Stimulated activated naive B cell treated with anti-CD40 and anti-IgM and Interleukin-4, amounts not matched to agents 10 μg/mL and 1 μg/mL and 100 μg/mL, for 72 hours (primary cell): Measurements from ENCODE around the gene DYRK2.

Source experiments
- ATAC-seq, 2 donors: fragments of 150-1000 bp; cut with Tn5 transposase; replicated peaks; 2 replicates each; pipeline ENCODE4 v1.10.0; 2021; ENCODE audit warnings: moderate library complexity in 1 of 2
- DNase-seq: peaks from one replicate; pipeline ENCODE4 v3.0.0; 2021
- H3K27ac Mint-ChIP-seq: one replicate; pipeline ENCODE4 v1.8.0; 2022; ENCODE audit warnings: mild to moderate bottlenecking, mixed read lengths
- H3K27me3 Mint-ChIP-seq, 2 donors: one replicate each; pipeline ENCODE4 v1.8.0; 2022; ENCODE audit warnings: mixed read lengths in 2 of 2
- H3K36me3 Mint-ChIP-seq, 2 donors: one replicate each; pipeline ENCODE4 v1.8.0; 2022; ENCODE audit warnings: mixed read lengths in 2 of 2, mild to moderate bottlenecking in 1 of 2
- H3K4me1 Mint-ChIP-seq, 2 donors: one replicate each; pipeline ENCODE4 v1.8.0; 2022; ENCODE audit warnings: mixed read lengths in 2 of 2, mild to moderate bottlenecking in 1 of 2
- H3K4me3 Mint-ChIP-seq, 2 donors: one replicate each; pipeline ENCODE4 v1.8.0; 2022; ENCODE audit warnings: mild to moderate bottlenecking in 2 of 2, mixed read lengths in 2 of 2, moderate library complexity in 1 of 2
- H3K9me3 Mint-ChIP-seq, 2 donors: one replicate each; pipeline ENCODE4 v1.8.0; 2022; ENCODE audit warnings: mixed read lengths in 2 of 2, mild to moderate bottlenecking in 1 of 2

The DYRK2 gene

DNA sequence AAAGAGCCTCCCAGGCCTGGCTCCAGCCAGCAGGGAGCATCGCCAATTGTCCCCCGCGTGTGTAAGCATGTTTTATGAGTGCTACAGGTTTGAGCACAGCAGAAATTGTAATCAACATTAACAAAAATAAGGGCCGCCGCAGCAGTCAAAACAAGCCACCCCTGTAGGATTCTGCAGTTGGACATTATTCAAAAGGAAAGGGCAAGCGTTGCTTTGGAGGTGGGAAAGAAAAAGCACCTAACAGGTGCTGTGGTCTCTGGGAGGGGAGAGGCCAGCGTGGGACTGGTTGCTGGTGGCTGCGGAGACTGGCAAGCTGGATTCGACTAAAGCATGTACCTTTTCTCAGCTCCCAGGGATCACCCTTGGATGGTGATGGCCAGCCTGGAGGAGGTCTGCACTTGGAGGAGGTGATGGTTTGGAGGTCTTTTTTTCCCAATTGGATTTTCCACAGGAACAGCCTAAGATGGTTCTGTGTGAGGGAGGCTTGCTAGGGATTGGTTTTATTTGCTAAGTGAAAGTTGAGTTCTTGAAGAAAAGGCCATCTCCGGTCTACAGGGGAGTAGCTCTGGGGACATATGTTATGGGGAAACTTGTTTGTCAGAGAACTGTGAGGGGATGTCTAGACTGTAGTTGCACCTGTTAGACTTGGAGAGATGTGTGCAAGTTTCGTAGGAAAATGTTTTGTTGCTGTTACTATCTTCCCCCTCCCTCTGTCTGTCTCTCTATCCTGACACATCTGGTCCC is 2.0 kb downstream of the DYRK2 start:
- no peak for DNase-seq
- Mint-ChIP-seq H3K27ac (peak overlapping the region; percentile 95), H3K36me3 (peaks cover 31 to 34% of the 10 kb centered on the region in 2 donors), H3K4me3 (peak overlapping the region; percentile 90 to 93), H3K27me3 (no peaks in the 10 kb centered on the region), H3K9me3 (no peaks in the 10 kb centered on the region), H3K4me1 (peaks cover 40 to 59% of the 10 kb centered on the region in 2 donors)
- peak in 1 of 2 donors; percentile 27 for ATAC-seq

- H3K36me3 Mint-ChIP-seq, result peaks cover 31 to 36% of the 10 kb centered on the region in 2 donors
- H3K27me3 Mint-ChIP-seq, result no peaks in the 10 kb centered on the region
- peak overlapping the region; percentile 90 to 93 for H3K4me3 Mint-ChIP-seq
- H3K4me1 Mint-ChIP-seq, result peaks cover 42 to 62% of the 10 kb centered on the region in 2 donors
- DNase-seq (no peak), ATAC-seq (no peak)
- peak overlapping the region; percentile 95 for H3K27ac Mint-ChIP-seq
- no peaks in the 10 kb centered on the region for H3K9me3 Mint-ChIP-seq
These were observed 2.7 kb downstream of the DYRK2 start for GRCh38 chr12:67651132-67651695.

GRCh38 chr12:67655829-67656228 is 7.3 kb downstream of the DYRK2 start:
- Mint-ChIP-seq H3K27ac (no peak overlapping the region), H3K27me3 (no peaks in the 10 kb centered on the region), H3K9me3 (no peaks in the 10 kb centered on the region), H3K36me3 (peaks cover 45 to 54% of the 10 kb centered on the region in 2 donors), H3K4me1 (peaks cover 32 to 74% of the 10 kb centered on the region in 2 donors), H3K4me3 (no peak overlapping the region)
- DNase-seq (no peak), ATAC-seq (no peak)

DNA sequence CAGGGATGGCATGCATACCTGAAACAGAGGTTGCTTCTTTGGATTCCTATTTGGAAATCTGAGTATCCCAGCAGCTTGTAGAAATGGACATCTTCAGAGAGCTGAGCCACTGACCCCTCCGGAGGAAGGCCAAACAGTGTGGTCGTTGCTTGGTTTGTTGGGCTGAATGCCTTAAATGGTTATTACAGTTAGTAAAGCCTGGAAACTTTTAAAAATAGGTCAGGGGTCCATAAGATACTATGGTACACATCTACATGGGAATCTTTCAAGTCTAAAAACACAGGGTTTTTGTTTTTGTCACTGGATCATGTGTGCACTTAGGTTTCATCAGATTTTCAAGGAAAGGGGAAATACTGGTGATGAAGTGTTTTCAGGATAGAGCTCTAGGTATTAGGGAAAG is 7.7 kb downstream of the DYRK2 start:
- peaks cover 43 to 54% of the 10 kb centered on the region in 2 donors for H3K36me3 Mint-ChIP-seq
- H3K4me1 Mint-ChIP-seq, result peaks cover 29 to 74% of the 10 kb centered on the region in 2 donors
- H3K9me3 Mint-ChIP-seq, result no peaks in the 10 kb centered on the region
- H3K27ac Mint-ChIP-seq, result no peak overlapping the region
- H3K4me3 Mint-ChIP-seq, result no peak overlapping the region
- DNase-seq (no peak), ATAC-seq (no peak)
- no peaks in the 10 kb centered on the region for H3K27me3 Mint-ChIP-seq

DNA sequence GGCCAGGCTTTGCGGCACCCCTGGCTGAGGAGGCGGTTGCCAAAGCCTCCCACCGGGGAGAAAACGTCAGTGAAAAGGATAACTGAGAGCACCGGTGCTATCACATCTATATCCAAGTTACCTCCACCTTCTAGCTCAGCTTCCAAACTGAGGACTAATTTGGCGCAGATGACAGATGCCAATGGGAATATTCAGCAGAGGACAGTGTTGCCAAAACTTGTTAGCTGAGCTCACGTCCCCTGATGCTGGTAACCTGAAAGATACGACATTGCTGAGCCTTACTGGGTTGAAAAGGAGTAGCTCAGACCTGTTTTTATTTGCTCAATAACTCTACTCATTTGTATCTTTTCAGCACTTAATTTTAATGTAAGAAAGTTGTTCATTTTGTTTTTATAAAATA is 9.9 kb downstream of the DYRK2 start:
- Mint-ChIP-seq H3K27me3 (no peaks in the 10 kb centered on the region), H3K9me3 (no peaks in the 10 kb centered on the region), H3K4me1 (peaks cover 27 to 69% of the 10 kb centered on the region in 2 donors), H3K27ac (no peak overlapping the region), H3K36me3 (peaks cover 38 to 54% of the 10 kb centered on the region in 2 donors), H3K4me3 (no peak overlapping the region)
- DNase-seq (no peak), ATAC-seq (no peak)

GRCh38 chr12:67659292-67659691 is 10.7 kb downstream of the DYRK2 start:
- DNase-seq (no peak), ATAC-seq (no peak)
- Mint-ChIP-seq H3K4me1 (peaks cover 27 to 69% of the 10 kb centered on the region in 2 donors), H3K9me3 (no peaks in the 10 kb centered on the region), H3K4me3 (no peak overlapping the region), H3K36me3 (peaks cover 33 to 49% of the 10 kb centered on the region in 2 donors), H3K27ac (no peak overlapping the region), H3K27me3 (no peaks in the 10 kb centered on the region)

GRCh38 chr12:67661311-67662021 is 12.9 kb downstream of the DYRK2 start:
- Mint-ChIP-seq H3K9me3 (no peaks in the 10 kb centered on the region), H3K27me3 (no peaks in the 10 kb centered on the region), H3K27ac (no peak overlapping the region), H3K36me3 (peaks cover 26 to 44% of the 10 kb centered on the region in 2 donors), H3K4me3 (no peak overlapping the region), H3K4me1 (peaks cover 22 to 62% of the 10 kb centered on the region in 2 donors)
- DNase-seq (no peak), ATAC-seq (no peak)

- Mint-ChIP-seq H3K9me3 (no peaks in the 10 kb centered on the region), H3K36me3 (peaks cover 18 to 43% of the 10 kb centered on the region in 2 donors), H3K4me3 (no peak overlapping the region), H3K27ac (no peak overlapping the region), H3K27me3 (no peaks in the 10 kb centered on the region), H3K4me1 (peaks cover 22 to 54% of the 10 kb centered on the region in 2 donors)
- DNase-seq (no peak), ATAC-seq (no peak)
These were observed 14.5 kb downstream of the DYRK2 start for GRCh38 chr12:67662910-67663538.

DNA sequence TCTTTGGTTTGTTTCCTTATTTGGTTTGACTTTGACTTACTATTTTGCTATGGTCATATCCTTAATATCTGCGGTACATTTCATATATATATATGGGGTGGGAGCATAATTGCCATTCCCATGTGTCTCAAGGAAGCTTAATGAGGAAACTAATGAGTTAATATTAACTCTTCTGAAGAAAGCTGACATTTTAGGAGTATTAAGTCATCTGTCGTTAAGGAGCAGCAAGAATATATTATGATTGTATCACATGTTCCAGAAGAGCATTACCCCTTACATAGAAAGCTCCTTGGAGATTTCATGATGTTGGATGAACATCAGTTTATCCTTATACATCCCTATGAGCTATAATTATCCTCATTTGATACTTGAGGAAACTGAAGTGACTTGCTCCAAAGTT is 15.6 kb downstream of the DYRK2 start:
- H3K4me3 Mint-ChIP-seq, result no peak overlapping the region
- H3K4me1 Mint-ChIP-seq, result peaks cover 19 to 47% of the 10 kb centered on the region in 2 donors
- H3K27ac Mint-ChIP-seq, result no peak overlapping the region
- ATAC-seq (no peak), DNase-seq (no peak)
- H3K36me3 Mint-ChIP-seq, result peaks cover 15 to 36% of the 10 kb centered on the region in 2 donors
- H3K27me3 Mint-ChIP-seq, result no peaks in the 10 kb centered on the region
- no peaks in the 10 kb centered on the region for H3K9me3 Mint-ChIP-seq

GRCh38 chr12:67665679-67666078 is 17.1 kb downstream of the DYRK2 start:
- H3K9me3 Mint-ChIP-seq, result no peaks in the 10 kb centered on the region
- no peaks in the 10 kb centered on the region for H3K27me3 Mint-ChIP-seq
- ATAC-seq, result no peak
- DNase-seq, result no peak
- no peak overlapping the region for H3K4me3 Mint-ChIP-seq
- H3K27ac Mint-ChIP-seq, result peak overlapping the region; percentile 49
- peaks cover 20 to 44% of the 10 kb centered on the region in 2 donors for H3K4me1 Mint-ChIP-seq
- H3K36me3 Mint-ChIP-seq, result peaks cover 16 to 36% of the 10 kb centered on the region in 2 donors

DNA sequence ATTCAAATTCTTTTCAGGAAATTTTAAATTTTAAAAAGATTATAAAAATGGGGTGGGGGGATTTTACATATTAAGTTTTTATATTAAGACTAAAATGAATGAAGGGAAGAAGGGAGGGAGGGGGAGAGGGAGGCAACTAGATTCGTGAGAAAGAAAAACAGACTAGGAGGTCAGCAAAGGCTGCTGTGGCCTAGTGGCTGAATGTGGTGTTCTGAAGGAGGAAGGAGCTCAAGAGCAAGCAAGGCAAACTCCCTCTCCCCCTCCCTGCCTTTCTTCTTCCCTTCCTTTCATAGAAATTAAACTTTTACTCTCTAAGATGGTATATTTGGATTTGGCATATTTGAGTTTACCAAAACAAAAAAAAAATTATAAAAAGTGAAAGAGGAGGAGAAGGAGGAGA is 18.1 kb downstream of the DYRK2 start:
- Mint-ChIP-seq H3K9me3 (no peaks in the 10 kb centered on the region), H3K4me1 (peaks cover 16 to 36% of the 10 kb centered on the region in 2 donors), H3K27ac (no peak overlapping the region), H3K36me3 (peaks cover 11 to 29% of the 10 kb centered on the region in 2 donors), H3K27me3 (no peaks in the 10 kb centered on the region), H3K4me3 (no peak overlapping the region)
- no peak for ATAC-seq
- DNase-seq, result no peak

- peak overlapping the region; percentile 14 for H3K27ac Mint-ChIP-seq
- ATAC-seq (no peak), DNase-seq (no peak)
- H3K36me3 Mint-ChIP-seq, result peaks cover 16 to 29% of the 10 kb centered on the region in 2 donors
- H3K27me3 Mint-ChIP-seq, result no peaks in the 10 kb centered on the region
- peaks cover 3 to 4% of the 10 kb centered on the region in 2 donors for H3K9me3 Mint-ChIP-seq
- peaks cover 16 to 36% of the 10 kb centered on the region in 2 donors for H3K4me1 Mint-ChIP-seq
- no peak overlapping the region for H3K4me3 Mint-ChIP-seq
These were observed 18.9 kb downstream of the DYRK2 start for GRCh38 chr12:67667276-67668073.

- peaks cover 35 to 47% of the 10 kb centered on the region in 2 donors for H3K36me3 Mint-ChIP-seq
- no peak for ATAC-seq
- H3K27me3 Mint-ChIP-seq, result no peaks in the 10 kb centered on the region
These were observed 20.8 kb downstream of the DYRK2 start for GRCh38 chr12:67669217-67669933.

More at GRCh38 chr12:67669217-67669933, 20.8 kb downstream of the DYRK2 start:
- Mint-ChIP-seq H3K4me1 (peaks cover 11 to 22% of the 10 kb centered on the region in 2 donors), H3K9me3 (peaks cover 15 to 17% of the 10 kb centered on the region in 2 donors), H3K4me3 (no peak overlapping the region), H3K27ac (no peak overlapping the region)
- no peak for DNase-seq
